Measurements from ENCODE around the gene ANO1.

- TF ChIP-seq, protein P1, sequence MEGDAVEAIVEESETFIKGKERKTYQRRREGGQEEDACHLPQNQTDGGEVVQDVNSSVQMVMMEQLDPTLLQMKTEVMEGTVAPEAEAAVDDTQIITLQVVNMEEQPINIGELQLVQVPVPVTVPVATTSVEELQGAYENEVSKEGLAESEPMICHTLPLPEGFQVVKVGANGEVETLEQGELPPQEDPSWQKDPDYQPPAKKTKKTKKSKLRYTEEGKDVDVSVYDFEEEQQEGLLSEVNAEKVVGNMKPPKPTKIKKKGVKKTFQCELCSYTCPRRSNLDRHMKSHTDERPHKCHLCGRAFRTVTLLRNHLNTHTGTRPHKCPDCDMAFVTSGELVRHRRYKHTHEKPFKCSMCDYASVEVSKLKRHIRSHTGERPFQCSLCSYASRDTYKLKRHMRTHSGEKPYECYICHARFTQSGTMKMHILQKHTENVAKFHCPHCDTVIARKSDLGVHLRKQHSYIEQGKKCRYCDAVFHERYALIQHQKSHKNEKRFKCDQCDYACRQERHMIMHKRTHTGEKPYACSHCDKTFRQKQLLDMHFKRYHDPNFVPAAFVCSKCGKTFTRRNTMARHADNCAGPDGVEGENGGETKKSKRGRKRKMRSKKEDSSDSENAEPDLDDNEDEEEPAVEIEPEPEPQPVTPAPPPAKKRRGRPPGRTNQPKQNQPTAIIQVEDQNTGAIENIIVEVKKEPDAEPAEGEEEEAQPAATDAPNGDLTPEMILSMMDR (IDR thresholded peaks at IDR 0.05; ENCODE audit: insufficient read depth, low read length, poor library complexity, severe bottlenecking) = no peak
- TF ChIP-seq EZH2phosphoT487 (conservative IDR thresholded peaks at IDR 0.05; ENCODE audit: low read length) = no peak
Observed at GRCh38 chr11:70233511-70233934, 155.4 kb downstream of the ANO1 start.

Data from SU-DHL-6 (cell line).